Keratinocyte (primary cell): ENCODE data around the gene ALDH1L1. TPM values are rescaled to one million over a fixed set of nuclear protein-coding genes. Genes with fewer than 3 reads are reported as not detected.

Source experiments
- DNase-seq: peaks from one replicate; pipeline ENCODE4 v3.0.0-alpha.2; 2011; ENCODE audit warnings: low read depth, missing footprints, low spot score
- FAIRE-seq: peaks from 2 replicates; lab custom pipeline; 2011; peaks lifted over from hg19 to GRCh38; lab: Jason Lieb, UNC
- H2AFZ ChIP-seq: 2 replicates; pipeline ENCODE4 v1.6.0; 2012; ENCODE audit warnings: low read length, control low read depth, inconsistent platforms; ENCODE audit not compliant: control insufficient read depth
- H3K27ac ChIP-seq: 2 replicates; pipeline ENCODE4 v1.5.1; 2011; ENCODE audit warnings: low read length; ENCODE audit not compliant: control insufficient read depth, insufficient read depth
- H3K27me3 ChIP-seq: 3 replicates; pipeline ENCODE4 v1.6.0; 2011; ENCODE audit warnings: low read length; ENCODE audit not compliant: control insufficient read depth, insufficient read depth; ENCODE audit errors: extremely low read depth
- H3K36me3 ChIP-seq, 2 experiments: 2 replicates in 1 of 2; 3 replicates in 1 of 2; pipeline ENCODE4 v1.5.1; 2011; ENCODE audit warnings: low read length in 2 of 2, mild to moderate bottlenecking in 1 of 2; ENCODE audit not compliant: control insufficient read depth in 2 of 2, insufficient read depth in 2 of 2; ENCODE audit errors: extremely low read depth in 1 of 2
- H3K4me1 ChIP-seq: 3 replicates; pipeline ENCODE4 v1.5.1; 2011; ENCODE audit warnings: low read length; ENCODE audit not compliant: control insufficient read depth, insufficient read depth; ENCODE audit errors: extremely low read depth
- H3K4me2 ChIP-seq: 3 replicates; pipeline ENCODE4 v1.6.0; 2011; ENCODE audit warnings: low read depth, low read length; ENCODE audit not compliant: control insufficient read depth, insufficient read depth; ENCODE audit errors: extremely low read depth
- H3K4me3 ChIP-seq, 3 experiments: fragments of 200-600 bp in 1 of 3; sonication (generic) in 1 of 3; 2 replicates in 2 of 3; 3 replicates in 1 of 3; pipeline ENCODE4 v1.5.1; 2011 to 2016; ENCODE audit warnings: low read length in 3 of 3, mild to moderate bottlenecking in 3 of 3, control low read depth in 2 of 3, inconsistent platforms in 1 of 3, low read depth in 1 of 3, mixed read lengths in 1 of 3, mixed run types in 1 of 3, moderate library complexity in 1 of 3; ENCODE audit not compliant: control insufficient read depth in 2 of 3, insufficient read depth in 2 of 3; ENCODE audit errors: extremely low read depth in 1 of 3
- H3K79me2 ChIP-seq: 2 replicates; pipeline ENCODE4 v1.6.0; 2012; ENCODE audit warnings: low read length; ENCODE audit not compliant: control insufficient read depth, insufficient read depth
- H3K9ac ChIP-seq: 3 replicates; pipeline ENCODE4 v1.6.0; 2011; ENCODE audit warnings: low read length; ENCODE audit not compliant: control insufficient read depth, insufficient read depth; ENCODE audit errors: extremely low read depth
- H3K9me1 ChIP-seq: 3 replicates; pipeline ENCODE4 v1.6.0; 2011; ENCODE audit warnings: low read length; ENCODE audit not compliant: control insufficient read depth, insufficient read depth; ENCODE audit errors: extremely low read depth
- H3K9me3 ChIP-seq: 2 replicates; pipeline ENCODE4 v1.5.1; 2012; ENCODE audit warnings: low read depth, low read length; ENCODE audit not compliant: control insufficient read depth
- H4K20me1 ChIP-seq: 3 replicates; pipeline ENCODE4 v1.6.0; 2011; ENCODE audit warnings: low read length; ENCODE audit not compliant: control insufficient read depth, insufficient read depth; ENCODE audit errors: extremely low read depth
- CTCF ChIP-seq, 3 experiments: IDR thresholded peaks in 1 of 3; conservative IDR thresholded peaks in 1 of 3; optimal IDR thresholded peaks in 1 of 3; 2 replicates in 2 of 3; 3 replicates in 1 of 3; pipeline versions ENCODE3 to v1.5.1; 2011; ENCODE audit warnings: low read length in 3 of 3, mild to moderate bottlenecking in 3 of 3, moderate library complexity in 2 of 3, control low read depth in 1 of 3, inconsistent platforms in 1 of 3; ENCODE audit not compliant: insufficient read depth in 2 of 3; ENCODE audit errors: extremely low read depth in 1 of 3
- EZH2 ChIP-seq: IDR thresholded peaks from one replicate; pipeline ENCODE4 v1.6.1; 2012; ENCODE audit warnings: inconsistent platforms, mild to moderate bottlenecking, low read length, moderate library complexity
- dilution Hi-C: fragments of 300-500 bp; cut with MboI; formaldehyde crosslinking; loops from one replicate; pipeline ENCODE4 v1.7.0; 2020; ENCODE audit warnings: low sequenced_read_pairs; ENCODE audit not compliant: extremely low pct_ligation_motif_present
- polyA plus RNA-seq, 5 experiments: library from polyadenylated mRNA; depleted of rRNA in 3 of 5; stranded (reverse) in 3 of 5; stranded (forward) in 1 of 5; unstranded in 1 of 5; fragments of >200 nt; gene quantifications; 1 replicate in 1 of 5; 2 replicates in 3 of 5; 3 replicates in 1 of 5; pipeline versions ENCODE4 v1.2.1 to v1.2.3, GENCODE V29; 2011 to 2012; ENCODE audit warnings: missing spikeins in 2 of 5, low read depth in 1 of 5, low replicate concordance in 1 of 5

Gene ALDH1L1
- polyA plus RNA-seq, 1 donor (not counting 4 experiments of a cell fraction or from before 2014, with no cell fraction given): 0.35 TPM

- no peak for FAIRE-seq
Observed at GRCh38 chr3:126132751-126133511, 47.5 kb downstream of the ALDH1L1 start.

GRCh38 chr3:126131881-126132750, 48.3 kb downstream of the ALDH1L1 start:
- no peak overlapping the region for H3K4me3 ChIP-seq
- dilution Hi-C loops: no loop called here
- H3K4me1 ChIP-seq: no peaks in the 10 kb centered on the region
- no peak overlapping the region for H2AFZ ChIP-seq
- TF ChIP-seq EZH2: no peak
- no peak for TF ChIP-seq CTCF (optimal IDR thresholded peaks at IDR 0.05 in 1 of 3, IDR thresholded peaks at IDR 0.05 in 1 of 3, conservative IDR thresholded peaks at IDR 0.05 in 1 of 3; ENCODE audit: extremely low read depth in 1 of 3, insufficient read depth in 2 of 3, low read length in 3 of 3)
- H4K20me1 ChIP-seq: no peaks in the 10 kb centered on the region
- DNase-seq (no peak), FAIRE-seq (no peak)
- no peak overlapping the region for H3K27ac ChIP-seq
- H3K9me3 ChIP-seq: no peaks in the 10 kb centered on the region
- peaks cover 10% of the 10 kb centered on the region for H3K27me3 ChIP-seq
- no peaks in the 10 kb centered on the region for H3K79me2 ChIP-seq
- no peak overlapping the region for H3K4me2 ChIP-seq
- no peak overlapping the region for H3K9ac ChIP-seq
- H3K9me1 ChIP-seq: no peaks in the 10 kb centered on the region
- no peaks in the 10 kb centered on the region for H3K36me3 ChIP-seq

More at GRCh38 chr3:126132751-126133511, 47.5 kb downstream of the ALDH1L1 start:
- Histone ChIP-seq H3K4me3 (no peak overlapping the region), H2AFZ (no peak overlapping the region), H3K9ac (no peak overlapping the region), H4K20me1 (no peaks in the 10 kb centered on the region), H3K9me3 (no peaks in the 10 kb centered on the region), H3K4me2 (no peak overlapping the region), H3K27me3 (peaks cover 10% of the 10 kb centered on the region), H3K36me3 (no peaks in the 10 kb centered on the region), H3K79me2 (no peaks in the 10 kb centered on the region), H3K27ac (no peak overlapping the region), H3K9me1 (no peaks in the 10 kb centered on the region), H3K4me1 (no peaks in the 10 kb centered on the region)
- dilution Hi-C loops: no loop called here
- no peak for DNase-seq
- no peak for TF ChIP-seq EZH2
- TF ChIP-seq CTCF (optimal IDR thresholded peaks at IDR 0.05 in 1 of 3, IDR thresholded peaks at IDR 0.05 in 1 of 3, conservative IDR thresholded peaks at IDR 0.05 in 1 of 3; ENCODE audit: extremely low read depth in 1 of 3, insufficient read depth in 2 of 3, low read length in 3 of 3): peak; percentile 19 to 32 (median 31)
